ENCODE data around the gene CDC42EP2. TPM values are rescaled to one million over a fixed set of nuclear protein-coding genes. Genes with fewer than 3 reads are reported as not detected.

CDC42EP2 gene
- polyA plus RNA-seq, 2 of the 4 experiments (the other 2 are of a cell fraction), result 3.0 to 8.5 TPM

GRCh38 chr11:65315204-65315865, 669 bp downstream of the CDC42EP2 start (continued):
- TF ChIP-seq USF2 (IDR thresholded peaks at IDR 0.05) (no peak), SMC3 (IDR thresholded peaks at IDR 0.05) (peak; percentile 99), HDAC2 (IDR thresholded peaks at IDR 0.05) (no peak), RAD21 (conservative IDR thresholded peaks at IDR 0.05 in 1 of 2, IDR thresholded peaks at IDR 0.05 in 1 of 2) (peak; percentile 80 to 97), GATA3 (IDR thresholded peaks at IDR 0.05; ENCODE audit: borderline replicate concordance) (no peak), EHMT2 (IDR thresholded peaks at IDR 0.05; ENCODE audit: low read depth) (no peak), ELK1 (IDR thresholded peaks at IDR 0.05; ENCODE audit: low read depth, low read length) (no peak), ZNF302 (CRISPR knock-in tag; IDR thresholded peaks at IDR 0.05) (no peak), TP53 (CRISPR knock-in tag; IDR thresholded peaks at IDR 0.05) (no peak), CBX2 (IDR thresholded peaks at IDR 0.05; ENCODE audit: borderline replicate concordance, low read depth) (no peak), JUNB (IDR thresholded peaks at IDR 0.05) (no peak), EHF (CRISPR knock-in tag; IDR thresholded peaks at IDR 0.05) (no peak), RFX5 (IDR thresholded peaks at IDR 0.05) (no peak), CTCF (IDR thresholded peaks at IDR 0.05) (peak; percentile 98), SREBF2 (IDR thresholded peaks at IDR 0.05) (no peak), ZSCAN20 (CRISPR knock-in tag; IDR thresholded peaks at IDR 0.05) (no peak), ZFP36 (IDR thresholded peaks at IDR 0.05; ENCODE audit: borderline replicate concordance, partially characterized antibody) (no peak), CHD2 (IDR thresholded peaks at IDR 0.05; ENCODE audit: low read length, partially characterized antibody) (no peak), RNF2 (IDR thresholded peaks at IDR 0.05; ENCODE audit: borderline replicate concordance, low read depth) (no peak), HOXB13 (CRISPR knock-in tag; IDR thresholded peaks at IDR 0.05; ENCODE audit: low read depth) (no peak), POLR2A (IDR thresholded peaks at IDR 0.05; ENCODE audit: low read length) (no peak), KDM5A (IDR thresholded peaks at IDR 0.05) (no peak), PBX3 (IDR thresholded peaks at IDR 0.05) (no peak), FOSB (CRISPR knock-in tag; IDR thresholded peaks at IDR 0.05) (no peak; the same call in 1 of the 2 replicates), MYC (IDR thresholded peaks at IDR 0.05; ENCODE audit: borderline replicate concordance, low read length) (peak; percentile 89), HEYL (CRISPR knock-in tag; IDR thresholded peaks at IDR 0.05) (no peak), NPAS2 (CRISPR knock-in tag; IDR thresholded peaks at IDR 0.05; ENCODE audit: borderline replicate concordance) (no peak), CHD4 (IDR thresholded peaks at IDR 0.05; ENCODE audit: borderline replicate concordance) (no peak), RARB (CRISPR knock-in tag; IDR thresholded peaks at IDR 0.05) (no peak)
- TF ChIP-seq, protein P1, sequence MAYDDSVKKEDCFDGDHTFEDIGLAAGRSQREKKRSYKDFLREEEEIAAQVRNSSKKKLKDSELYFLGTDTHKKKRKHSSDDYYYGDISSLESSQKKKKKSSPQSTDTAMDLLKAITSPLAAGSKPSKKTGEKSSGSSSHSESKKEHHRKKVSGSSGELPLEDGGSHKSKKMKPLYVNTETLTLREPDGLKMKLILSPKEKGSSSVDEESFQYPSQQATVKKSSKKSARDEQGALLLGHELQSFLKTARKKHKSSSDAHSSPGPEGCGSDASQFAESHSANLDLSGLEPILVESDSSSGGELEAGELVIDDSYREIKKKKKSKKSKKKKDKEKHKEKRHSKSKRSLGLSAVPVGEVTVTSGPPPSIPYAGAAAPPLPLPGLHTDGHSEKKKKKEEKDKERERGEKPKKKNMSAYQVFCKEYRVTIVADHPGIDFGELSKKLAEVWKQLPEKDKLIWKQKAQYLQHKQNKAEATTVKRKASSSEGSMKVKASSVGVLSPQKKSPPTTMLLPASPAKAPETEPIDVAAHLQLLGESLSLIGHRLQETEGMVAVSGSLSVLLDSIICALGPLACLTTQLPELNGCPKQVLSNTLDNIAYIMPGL (CRISPR knock-in tag; IDR thresholded peaks at IDR 0.05; ENCODE audit: borderline replicate concordance), result no peak
- TF ChIP-seq, protein P2, sequence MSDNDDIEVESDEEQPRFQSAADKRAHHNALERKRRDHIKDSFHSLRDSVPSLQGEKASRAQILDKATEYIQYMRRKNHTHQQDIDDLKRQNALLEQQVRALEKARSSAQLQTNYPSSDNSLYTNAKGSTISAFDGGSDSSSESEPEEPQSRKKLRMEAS (IDR thresholded peaks at IDR 0.05), result peak; percentile 89
- TF ChIP-seq, protein P3, sequence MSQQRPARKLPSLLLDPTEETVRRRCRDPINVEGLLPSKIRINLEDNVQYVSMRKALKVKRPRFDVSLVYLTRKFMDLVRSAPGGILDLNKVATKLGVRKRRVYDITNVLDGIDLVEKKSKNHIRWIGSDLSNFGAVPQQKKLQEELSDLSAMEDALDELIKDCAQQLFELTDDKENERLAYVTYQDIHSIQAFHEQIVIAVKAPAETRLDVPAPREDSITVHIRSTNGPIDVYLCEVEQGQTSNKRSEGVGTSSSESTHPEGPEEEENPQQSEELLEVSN (IDR thresholded peaks at IDR 0.05; ENCODE audit: borderline replicate concordance, low read depth), result peak; percentile 63; the same call in 1 of the 2 replicates

Data from A549 (cell line).